HG03025 (cell line): ENCODE results near the gene FAM8A1.
"Not testable (repeated sequence)": the region's sequence is repeated elsewhere in the genome, so short reads cannot be mapped to it uniquely, and the experiment has no call there.

Experiments
- ATAC-seq: cut with Tn5 transposase; IDR thresholded peaks from one replicate; pipeline ENCODE4 v1.9.1; 2021; ENCODE audit warnings: mild to moderate bottlenecking, moderate library complexity; ENCODE audit not compliant: unreplicated experiment, low FRiP score

The FAM8A1 gene, protein sequence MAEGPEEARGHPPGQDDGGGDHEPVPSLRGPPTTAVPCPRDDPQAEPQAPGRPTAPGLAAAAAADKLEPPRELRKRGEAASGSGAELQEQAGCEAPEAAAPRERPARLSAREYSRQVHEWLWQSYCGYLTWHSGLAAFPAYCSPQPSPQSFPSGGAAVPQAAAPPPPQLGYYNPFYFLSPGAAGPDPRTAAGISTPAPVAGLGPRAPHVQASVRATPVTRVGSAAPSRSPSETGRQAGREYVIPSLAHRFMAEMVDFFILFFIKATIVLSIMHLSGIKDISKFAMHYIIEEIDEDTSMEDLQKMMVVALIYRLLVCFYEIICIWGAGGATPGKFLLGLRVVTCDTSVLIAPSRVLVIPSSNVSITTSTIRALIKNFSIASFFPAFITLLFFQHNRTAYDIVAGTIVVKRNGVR

DNA sequence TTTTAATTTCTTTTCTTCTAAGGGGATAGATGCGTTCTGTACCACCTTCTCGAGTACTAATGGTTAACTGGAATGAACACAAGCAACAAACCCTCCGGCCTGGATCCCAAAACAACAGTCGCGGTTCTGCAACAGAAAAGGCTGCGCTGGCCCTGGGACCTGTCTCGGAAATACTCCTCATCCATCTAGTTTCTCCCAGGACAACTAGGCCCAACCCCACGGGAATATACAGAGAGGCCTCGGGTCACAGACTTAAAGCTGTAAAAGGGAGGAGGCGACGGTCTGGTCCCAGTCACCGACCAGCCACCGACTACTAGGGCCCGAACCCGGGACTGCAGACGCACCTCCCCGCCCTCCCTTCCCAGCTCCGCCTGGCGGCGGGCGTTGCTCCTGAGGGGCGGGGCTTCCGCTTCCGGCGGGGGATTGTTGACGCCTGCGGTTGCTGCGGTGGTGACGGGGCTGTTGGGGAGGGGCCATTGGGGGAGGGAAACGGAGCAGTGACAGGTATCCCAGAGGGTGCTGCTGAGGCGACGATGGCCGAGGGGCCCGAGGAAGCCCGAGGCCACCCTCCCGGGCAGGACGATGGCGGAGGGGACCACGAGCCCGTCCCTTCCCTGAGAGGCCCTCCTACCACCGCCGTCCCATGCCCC, at the start of gene FAM8A1:
Gene FAM8A1 (plus strand): TSS at position 426 of the 650 bp plus-strand sequence. CDS start 108 bp downstream, at position 534.
- ATAC-seq: peak; percentile 84

DNA sequence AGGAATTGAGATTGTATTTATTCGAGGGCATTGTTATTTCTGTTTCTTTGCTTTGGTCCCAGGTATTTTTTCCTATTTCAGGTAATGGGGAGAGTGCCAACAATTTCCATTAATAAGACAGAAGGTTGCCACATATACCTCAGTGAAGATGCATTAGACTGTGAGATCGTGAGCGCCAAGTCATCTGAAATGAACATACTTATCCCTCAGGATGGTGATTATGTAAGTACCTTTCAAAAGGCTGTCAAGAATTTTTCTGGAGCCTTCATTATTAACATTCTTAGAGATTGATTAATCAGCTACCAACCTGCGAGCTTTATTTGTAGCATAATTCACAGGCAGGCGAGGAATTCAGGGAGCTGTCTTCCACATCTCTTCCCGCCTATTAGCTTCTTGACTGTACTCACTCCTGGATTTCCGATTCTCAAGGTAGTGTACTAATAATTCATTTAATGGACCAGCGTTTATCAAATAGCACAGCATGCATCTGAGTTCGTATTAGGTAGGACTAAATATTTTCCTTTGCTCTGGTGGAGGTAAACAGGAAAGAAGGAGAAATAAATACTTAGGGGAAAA, 48.6 kb upstream of the FAM8A1 start:
- ATAC-seq: no peak

DNA sequence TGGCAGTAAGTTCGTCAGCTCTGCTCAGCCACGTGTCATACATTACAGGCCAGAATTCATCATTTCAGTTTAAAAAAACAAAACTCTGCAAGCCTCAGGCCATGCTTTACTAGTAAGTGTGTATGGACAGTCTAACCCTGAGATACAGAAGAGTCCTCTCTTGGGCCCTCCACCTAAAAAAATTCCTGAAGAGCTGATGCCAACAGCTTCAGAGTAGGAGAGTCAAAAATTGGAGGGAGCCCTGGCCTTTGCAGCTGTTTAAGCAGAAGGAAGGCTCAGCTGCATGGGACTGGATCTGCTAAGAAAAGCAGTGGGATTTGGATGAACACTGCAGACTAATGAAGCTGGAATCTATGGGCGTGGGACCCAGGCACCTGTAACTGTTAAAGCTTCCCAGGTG, 47.2 kb upstream of the FAM8A1 start:
- ATAC-seq: no peak

DNA sequence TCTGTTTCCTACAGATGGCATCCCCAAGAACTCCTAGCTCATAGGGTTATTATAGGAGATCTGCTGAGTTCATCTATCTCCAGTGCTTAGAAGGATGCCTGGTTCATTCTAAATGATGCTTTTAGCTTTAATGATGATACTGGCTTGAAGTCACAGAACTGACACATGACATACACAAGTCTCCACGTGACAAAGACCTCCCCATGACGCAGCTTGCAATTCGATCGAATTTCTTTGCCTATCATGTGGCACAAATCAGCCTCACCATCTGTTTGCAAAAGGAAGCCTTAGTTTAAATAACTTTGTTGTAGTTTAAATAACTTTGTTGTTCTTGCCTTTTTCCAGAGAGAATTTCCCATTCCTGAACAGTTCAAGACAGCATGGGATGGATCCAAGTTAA, 44.1 kb upstream of the FAM8A1 start:
- no peak for ATAC-seq

DNA sequence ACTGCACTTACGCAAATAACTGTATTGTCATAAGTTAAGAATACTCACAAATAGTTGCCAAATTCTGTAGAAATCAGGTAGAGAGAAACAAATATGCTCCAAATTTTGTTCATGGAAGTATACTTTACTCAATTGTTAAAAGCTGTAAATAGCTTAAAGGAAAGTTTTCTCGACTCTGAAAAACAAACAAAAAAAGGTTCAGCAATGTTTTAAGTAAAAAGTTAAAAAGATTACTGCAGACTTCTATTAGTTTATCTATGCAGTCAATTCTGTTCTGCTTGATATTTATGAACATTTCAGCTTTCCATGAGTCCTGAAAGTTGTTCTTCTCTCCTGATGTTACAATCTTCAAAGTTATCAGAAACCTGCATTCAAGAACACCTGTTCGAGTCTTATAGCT, 37.5 kb upstream of the FAM8A1 start:
- no peak for ATAC-seq

DNA sequence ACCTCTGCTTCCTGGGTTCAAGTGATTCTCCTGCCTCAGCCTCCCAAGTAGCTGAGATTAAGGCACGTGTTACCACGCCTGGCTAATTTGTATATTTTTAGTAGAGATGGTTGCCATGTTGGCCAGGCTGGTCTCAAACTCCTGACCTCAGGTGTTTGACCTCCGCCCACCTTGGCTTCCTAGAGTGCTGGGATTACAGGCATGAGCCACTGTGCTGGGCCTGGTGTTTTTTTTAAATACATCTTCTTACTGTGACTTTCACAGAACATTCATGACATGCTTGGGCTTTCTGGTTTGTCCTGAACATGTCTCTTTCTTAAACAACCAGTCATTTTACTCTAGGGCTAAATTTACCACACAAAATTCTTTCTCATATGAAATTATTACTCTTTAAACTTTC, 34.7 kb upstream of the FAM8A1 start:
- no peak for ATAC-seq

DNA sequence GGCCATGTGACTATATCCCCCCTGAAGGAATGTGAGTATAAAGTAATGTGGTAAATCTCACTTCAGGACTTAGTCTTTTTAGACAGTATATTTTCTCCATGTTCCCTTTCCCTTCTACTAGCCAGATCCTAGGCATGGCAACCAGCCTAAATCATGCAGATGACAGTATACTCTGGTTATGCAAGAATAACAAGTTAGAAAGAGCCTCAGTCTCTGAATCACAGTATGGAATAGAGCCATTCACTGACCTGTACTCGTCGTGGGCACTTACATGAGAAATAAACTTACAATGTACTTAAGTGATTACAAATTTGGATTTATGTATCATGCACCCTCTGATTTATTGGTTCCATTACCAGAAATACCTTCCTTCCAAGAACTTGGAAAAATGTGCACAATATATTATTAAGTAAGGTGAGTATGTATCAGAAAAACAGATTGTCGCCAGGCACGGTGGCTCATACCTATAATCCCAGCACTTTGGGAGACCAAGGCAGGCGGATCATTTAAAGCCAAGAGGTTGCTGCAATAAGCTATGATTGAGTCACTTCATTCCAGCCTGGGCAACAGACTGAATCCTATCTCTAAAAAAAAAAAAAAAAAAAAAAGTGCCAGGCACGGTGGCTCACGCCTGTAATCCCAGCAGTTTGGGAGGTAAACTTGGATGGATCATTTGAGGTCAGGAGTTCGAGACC, 25.1 kb upstream of the FAM8A1 start:
- ATAC-seq: no peak

DNA sequence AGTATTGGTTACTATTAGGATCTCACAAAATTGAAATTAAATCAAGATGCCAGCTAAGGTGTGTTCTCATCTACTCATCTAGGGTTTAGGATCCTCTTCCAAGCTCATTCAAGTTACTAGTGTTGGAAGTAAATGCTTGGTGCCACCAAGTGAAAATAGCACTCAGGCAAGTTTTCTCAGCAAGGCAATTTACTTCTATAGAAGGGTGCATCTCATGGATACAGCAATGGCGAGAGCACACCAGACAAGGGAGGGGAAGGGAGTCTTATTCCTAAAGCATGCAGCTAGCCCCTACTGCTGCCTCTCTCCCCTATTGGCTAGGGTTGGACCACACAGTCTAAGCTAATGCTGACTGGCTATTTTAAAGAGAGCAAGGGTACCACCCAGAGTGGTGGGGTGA, 23.0 kb upstream of the FAM8A1 start:
- no peak for ATAC-seq

DNA sequence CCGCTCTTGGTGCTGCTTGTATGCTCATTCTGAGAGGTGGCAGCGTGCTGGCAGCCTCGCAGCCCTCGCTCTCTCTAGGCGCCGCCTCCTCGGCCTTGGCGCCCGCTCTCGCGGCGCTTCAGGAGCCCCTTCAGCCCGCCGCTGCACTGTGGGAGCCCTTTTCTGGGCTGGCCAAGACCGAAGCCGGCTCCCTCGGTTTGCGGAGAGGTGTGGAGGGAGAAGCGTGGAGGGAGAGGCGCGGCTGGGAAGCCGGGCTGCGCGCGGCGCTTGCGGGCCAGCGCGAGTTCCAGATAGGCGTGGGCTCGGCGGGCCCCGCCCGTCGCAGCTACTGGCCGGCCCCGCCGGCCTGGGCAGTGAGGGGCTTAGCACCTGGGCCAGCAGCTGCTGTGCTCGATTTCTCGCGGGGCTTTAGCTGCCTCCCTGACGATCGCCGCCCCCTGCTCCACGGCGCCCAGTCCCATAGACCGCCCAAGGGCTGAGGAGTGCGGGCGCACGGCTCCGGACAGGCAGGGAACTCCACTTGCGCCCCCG, 19.5 kb upstream of the FAM8A1 start:
- no peak for ATAC-seq

DNA sequence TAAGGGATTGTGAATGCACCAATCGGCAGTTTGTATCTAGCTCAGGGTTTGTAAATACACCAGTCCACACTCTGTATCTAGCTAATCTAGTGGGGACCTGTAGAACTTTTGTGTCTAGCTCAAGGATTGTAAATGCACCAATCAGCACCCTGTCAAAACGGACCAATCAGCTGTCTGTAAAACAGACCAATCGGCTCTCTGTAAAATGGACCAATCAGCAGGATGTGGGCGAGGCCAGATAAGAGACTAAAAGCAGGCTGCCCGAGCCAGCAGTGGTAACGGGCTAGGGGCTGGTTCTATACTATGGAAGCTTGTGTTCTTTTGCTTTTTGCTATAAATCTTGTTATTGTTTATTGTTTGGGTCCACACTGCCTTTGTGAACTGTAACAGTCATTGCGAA, 18.8 kb upstream of the FAM8A1 start:
- ATAC-seq: not testable (repeated sequence)

DNA sequence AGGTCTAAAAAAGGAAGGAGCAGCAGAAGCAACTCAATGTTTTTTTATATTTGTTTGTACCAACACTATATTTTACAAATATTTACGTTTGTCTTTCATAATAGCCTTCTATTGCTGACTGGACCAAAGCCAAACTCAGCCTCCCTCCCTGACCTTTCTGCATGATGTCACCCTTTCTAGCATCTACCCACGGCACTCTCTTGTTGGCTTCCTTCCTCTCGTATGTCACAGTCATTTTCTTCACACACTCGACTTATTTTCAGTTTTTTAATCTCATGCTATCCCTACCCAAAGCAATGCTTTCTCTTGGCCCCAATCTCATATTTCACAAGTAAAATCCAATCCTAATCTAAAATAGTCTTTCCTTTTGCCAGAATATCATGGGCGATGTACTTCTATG, 16.3 kb upstream of the FAM8A1 start:
- no peak for ATAC-seq

DNA sequence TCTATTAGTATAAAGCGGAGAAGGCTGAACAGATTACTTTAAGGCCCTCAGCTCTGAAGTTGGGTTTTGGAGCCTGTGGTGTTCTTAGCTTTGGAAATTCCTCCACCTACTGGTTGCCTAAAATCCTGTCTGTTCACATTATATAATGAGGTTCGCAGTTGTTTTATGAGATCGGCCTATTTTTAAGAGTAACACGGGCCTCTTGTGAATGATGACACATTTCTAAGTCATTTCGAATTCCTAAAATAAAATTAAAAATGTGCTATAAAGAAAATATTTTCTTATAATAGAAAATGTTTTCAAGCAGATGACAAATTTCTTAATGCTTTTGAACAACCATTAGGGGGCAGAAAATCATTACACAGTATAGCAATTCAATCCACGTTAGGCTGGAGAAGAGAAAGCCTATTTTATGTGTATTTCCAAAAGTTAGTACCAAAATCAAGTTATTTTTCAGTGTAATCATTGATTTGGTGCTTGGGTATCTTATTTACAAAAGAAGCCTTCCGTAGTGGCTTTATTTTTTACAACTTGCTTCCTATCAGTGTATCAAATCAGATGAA, 15.8 kb upstream of the FAM8A1 start:
- ATAC-seq: no peak

DNA sequence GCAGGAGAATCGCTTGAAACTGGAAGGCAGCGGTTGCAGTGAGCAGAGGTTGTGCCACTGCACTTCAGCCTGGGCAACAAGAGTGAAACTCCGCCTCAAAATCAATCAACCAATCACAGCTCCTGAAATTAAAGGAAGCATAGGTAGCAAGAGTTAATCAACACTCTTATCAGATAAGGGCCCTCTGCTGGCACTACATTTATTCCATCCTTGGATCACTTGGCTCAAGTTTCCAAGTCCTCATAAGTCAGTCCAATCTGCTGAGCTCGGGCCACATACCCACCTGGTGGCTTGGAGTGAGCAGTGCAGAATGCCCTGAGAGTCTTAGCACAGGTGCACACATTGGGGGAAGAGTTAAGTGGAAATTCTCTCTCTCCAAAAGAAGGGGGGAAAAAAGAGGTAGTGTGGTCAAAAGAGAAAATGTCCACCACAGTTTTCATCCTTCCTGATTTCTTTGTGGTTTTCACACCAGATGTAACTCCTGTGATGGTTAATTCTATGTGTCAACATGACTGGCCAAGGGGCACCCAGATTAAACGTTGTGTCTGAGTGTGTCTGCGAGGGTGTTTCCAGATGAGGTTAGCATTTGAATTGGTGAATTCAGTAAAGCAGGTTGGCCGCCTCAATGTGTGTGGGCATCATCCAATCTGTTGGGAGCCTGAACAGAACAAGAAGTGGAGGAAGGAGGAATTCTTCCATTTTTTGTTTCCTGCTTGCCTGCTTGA, 14.2 kb upstream of the FAM8A1 start:
- ATAC-seq: no peak

DNA sequence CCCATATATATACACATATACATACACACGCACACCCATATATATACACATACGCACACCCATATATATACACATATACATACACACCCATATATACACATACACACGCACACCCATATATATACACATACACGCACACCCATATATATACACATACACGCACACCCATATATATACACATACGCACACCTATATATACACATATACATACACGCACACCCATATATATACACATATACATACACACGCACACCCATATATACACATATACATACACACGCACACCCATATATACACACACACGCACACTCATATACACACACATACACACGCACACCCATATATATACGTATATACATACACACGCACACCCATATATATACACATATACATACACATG, 13.5 kb upstream of the FAM8A1 start:
- ATAC-seq: not testable (repeated sequence)

DNA sequence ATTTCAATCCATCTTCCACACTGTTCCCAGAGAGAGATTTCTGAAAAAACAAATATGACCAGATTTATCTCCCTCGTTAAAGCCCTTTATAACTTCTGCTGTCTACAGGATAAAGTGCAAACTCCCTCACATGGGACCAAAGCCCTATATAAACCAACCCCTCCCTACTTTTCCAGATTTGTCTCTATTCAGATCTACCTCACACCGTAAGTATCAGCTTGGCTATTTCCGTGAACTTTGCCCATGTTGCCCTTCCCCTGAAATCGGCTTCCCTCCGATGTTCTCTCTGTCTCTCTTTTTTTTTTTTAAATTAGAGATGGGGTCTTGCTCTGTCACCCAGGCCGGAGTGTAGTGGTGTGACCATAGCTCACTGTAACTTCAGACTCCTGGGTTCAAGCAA, 12.1 kb upstream of the FAM8A1 start:
- ATAC-seq: no peak

DNA sequence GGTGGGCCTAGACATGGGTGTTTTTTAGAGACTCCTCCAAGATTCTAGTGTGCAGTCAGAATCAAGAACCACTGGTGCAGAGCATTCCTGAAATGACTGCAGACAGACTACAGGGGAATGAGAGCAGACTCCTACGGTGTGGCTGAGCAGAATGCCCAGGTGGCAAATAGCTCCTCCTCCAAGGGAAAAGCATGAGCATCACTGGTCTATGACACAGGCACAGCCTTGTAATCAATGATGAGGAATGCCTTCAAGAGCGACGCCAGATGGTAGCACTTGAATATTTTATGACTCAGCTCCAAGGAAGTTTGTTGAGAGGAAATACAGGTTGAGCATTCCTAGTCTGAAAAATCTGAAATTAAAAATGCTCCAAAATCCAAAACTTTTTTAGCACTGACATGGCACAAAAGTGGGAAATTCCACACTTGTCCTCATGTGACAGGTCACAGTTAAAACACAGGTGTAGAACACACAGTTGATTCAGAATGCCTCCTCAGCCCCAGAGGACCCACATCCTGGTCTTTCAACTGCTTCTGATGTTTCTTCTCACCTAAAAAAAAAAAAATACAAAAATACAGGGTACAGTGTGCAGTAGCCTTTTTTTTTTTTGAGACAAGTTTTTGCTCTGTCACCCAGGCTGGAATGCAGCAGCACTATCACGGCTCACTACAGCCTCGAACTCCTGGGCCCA, 10.6 kb upstream of the FAM8A1 start:
- no peak for ATAC-seq

DNA sequence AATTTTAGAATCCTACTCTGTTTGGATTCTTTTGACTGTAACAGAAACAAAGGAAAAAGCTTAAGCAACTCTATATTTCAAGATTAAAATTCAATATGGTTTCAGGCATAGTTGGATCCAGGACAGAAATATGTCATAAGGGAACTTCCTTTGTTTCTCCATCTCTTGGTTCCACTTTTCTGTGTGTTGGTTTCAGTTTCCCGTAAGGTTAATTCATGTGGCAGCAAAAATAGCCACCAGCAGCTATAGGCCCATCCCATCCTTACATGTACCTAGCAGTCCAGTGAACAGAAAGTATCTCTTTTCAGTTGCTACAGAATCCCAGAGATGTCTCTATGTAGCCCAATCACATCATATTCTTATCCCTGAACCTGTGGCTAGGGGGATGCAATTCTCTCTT, 8.8 kb upstream of the FAM8A1 start:
- no peak for ATAC-seq

DNA sequence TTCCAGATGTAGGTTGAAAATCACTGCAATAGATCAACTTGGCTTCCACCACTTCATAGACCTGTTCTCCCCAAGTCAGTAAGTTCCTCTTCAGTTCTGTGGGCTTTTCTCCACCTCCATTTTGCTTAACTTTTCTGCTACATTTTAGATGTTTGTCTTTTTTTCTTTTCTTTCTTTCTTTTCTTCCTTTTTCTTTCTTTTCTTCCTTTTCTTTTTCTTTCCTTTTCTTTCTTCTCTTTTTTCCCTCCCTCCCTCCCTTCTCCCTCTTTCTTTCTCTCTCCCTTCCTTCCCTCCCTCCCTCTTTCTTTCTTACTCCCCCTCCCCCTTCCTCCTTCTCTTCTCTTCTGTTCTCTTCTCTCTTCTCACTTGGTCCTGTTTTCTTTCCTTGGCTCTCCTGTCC, 6.9 kb upstream of the FAM8A1 start:
- ATAC-seq: no peak

DNA sequence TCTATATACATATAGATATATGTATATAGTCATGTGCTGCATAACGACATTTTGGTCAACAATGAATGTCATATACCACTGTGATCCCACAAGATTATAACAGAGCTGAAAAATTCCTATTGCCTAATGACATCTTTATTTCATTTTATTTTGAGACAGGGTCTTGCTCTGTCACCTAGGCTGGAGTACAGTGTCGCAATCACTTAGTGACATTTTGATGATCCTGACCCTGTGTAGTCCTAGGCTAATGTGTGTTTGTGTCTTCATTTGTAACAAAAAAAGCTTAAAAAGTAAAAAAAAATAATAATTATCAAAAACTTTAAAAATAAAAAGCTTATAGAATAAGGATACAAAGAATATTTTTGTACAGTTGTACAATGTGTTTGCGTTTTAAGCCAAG, 4.0 kb upstream of the FAM8A1 start:
- no peak for ATAC-seq
